ENCODE data around the gene ARSK. TPM values are rescaled to one million over a fixed set of nuclear protein-coding genes. Genes with fewer than 3 reads are reported as not detected.

The ARSK gene
- total and polyA plus RNA-seq, 12 donors, result 2.4 to 6.3 (median 3.4) TPM

DNA sequence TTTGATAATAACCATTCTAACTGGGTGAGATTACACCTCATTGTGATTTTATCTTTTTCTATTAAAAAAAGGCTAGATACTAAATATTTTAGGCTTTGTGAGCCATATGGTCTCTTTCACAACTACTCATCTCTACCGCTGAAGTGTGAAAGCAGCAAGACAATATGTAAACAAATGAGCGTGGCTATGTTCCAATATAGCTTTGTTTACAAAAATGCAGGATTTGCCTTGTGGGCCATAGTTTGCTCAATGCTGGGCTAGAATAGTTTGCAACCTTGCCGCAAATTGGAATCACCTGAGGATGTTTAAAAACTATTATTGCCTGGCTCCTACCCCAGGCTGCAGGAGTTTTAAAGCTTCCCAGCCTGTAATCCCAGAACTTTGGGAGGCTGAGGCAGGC lies 54.8 kb downstream of the ARSK start:
- DNase-seq, result no peak
- 74 to 78% methylated on average over 3 of the region's 3 CpGs for WGBS, 2 donors
- no peak overlapping the region for H3K27ac ChIP-seq
- no peaks in the 10 kb centered on the region for H3K4me1 ChIP-seq
- TF ChIP-seq, protein P1, sequence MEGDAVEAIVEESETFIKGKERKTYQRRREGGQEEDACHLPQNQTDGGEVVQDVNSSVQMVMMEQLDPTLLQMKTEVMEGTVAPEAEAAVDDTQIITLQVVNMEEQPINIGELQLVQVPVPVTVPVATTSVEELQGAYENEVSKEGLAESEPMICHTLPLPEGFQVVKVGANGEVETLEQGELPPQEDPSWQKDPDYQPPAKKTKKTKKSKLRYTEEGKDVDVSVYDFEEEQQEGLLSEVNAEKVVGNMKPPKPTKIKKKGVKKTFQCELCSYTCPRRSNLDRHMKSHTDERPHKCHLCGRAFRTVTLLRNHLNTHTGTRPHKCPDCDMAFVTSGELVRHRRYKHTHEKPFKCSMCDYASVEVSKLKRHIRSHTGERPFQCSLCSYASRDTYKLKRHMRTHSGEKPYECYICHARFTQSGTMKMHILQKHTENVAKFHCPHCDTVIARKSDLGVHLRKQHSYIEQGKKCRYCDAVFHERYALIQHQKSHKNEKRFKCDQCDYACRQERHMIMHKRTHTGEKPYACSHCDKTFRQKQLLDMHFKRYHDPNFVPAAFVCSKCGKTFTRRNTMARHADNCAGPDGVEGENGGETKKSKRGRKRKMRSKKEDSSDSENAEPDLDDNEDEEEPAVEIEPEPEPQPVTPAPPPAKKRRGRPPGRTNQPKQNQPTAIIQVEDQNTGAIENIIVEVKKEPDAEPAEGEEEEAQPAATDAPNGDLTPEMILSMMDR (IDR thresholded peaks at IDR 0.05), result no peak
- no peak for ATAC-seq
- intact Hi-C loops (cut with DNase I), result no loop called here
- H3K9me3 ChIP-seq, result peaks cover 0 to 17% (median 0%) of the 10 kb centered on the region in 11 donors
- no peaks in the 10 kb centered on the region for H3K36me3 ChIP-seq
- no peak overlapping the region for H3K4me3 ChIP-seq
- no peaks in the 10 kb centered on the region for H3K27me3 ChIP-seq

DNA sequence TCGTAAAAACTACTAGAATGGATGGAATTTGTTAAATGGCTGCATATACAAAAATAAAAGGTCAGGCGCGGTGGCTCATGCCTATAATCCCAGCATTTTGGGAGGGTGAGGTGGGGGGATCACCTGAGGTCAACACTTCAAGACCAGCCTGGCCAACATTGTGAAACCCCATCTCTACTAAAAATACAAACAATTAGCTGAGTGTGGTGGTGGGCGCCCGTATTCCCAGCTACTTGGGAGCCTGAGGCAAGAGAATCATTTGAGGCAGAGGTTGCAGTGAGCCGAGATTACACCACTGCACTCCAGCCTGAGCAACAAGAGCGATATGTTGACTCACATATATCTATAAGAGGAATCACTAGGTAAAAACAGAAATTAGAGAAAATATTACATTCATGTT lies 55.6 kb downstream of the ARSK start:
- no peaks in the 10 kb centered on the region for H3K4me1 ChIP-seq
- intact Hi-C loops (cut with DNase I), result no loop called here
- WGBS, 2 donors, result 94 to 96% methylated on average over 7 of the region's 7 CpGs
- H3K36me3 ChIP-seq, result no peaks in the 10 kb centered on the region
- TF ChIP-seq, protein P1 (IDR thresholded peaks at IDR 0.05), result no peak
- peaks cover 0 to 17% (median 0%) of the 10 kb centered on the region in 11 donors for H3K9me3 ChIP-seq
- DNase-seq, result no peak
- no peaks in the 10 kb centered on the region for H3K27me3 ChIP-seq
- H3K4me3 ChIP-seq, result no peak overlapping the region
- no peak for ATAC-seq
- H3K27ac ChIP-seq, result no peak overlapping the region

DNA sequence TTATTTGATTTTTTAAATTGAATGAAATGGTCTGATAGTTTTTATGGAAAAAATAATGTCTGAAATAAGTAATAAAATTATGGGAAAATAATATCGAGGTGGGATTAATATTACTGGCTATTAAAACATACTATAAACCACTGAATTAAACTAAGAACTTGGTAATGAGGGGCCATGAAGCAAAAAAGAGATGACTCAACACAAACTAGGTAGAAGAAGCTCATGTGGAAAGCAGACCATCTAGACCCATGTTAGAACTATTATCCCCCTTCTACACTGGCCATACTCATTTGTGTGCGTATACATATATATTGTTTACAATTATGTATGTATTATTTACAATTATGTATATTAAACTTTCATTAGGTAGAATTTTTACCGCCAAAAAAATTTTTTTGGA lies 56.5 kb downstream of the ARSK start:
- no peak overlapping the region for H3K4me3 ChIP-seq
- H3K27ac ChIP-seq, result no peak overlapping the region
- ATAC-seq, result no peak
- H3K36me3 ChIP-seq, result no peaks in the 10 kb centered on the region
- intact Hi-C loops (cut with DNase I), result no loop called here
- DNase-seq, result no peak
- no peaks in the 10 kb centered on the region for H3K27me3 ChIP-seq
- peaks cover 0 to 17% (median 0%) of the 10 kb centered on the region in 11 donors for H3K9me3 ChIP-seq
- TF ChIP-seq, protein P1 (IDR thresholded peaks at IDR 0.05), result no peak
- no peaks in the 10 kb centered on the region for H3K4me1 ChIP-seq
- WGBS, 2 donors, result 93 to 97% methylated on average over 3 of the region's 3 CpGs

DNA sequence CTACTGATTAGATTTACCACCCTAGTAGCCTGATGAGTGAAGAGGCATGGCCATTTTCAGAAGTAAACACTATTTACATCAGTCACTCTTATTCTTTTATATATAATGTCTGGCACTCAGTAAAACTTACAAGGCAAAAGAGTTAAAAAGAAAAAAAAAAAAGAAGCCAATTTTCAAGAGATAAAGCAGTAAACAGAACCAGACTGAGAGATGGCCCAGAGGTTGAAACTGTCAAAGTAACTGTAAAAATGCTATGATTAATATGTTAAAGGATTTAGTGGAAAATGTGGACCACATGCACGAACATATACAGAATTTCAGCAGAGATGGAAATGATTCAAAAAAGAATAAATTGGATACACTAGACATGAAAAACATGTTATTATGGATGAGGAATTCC lies 58.6 kb downstream of the ARSK start:
- DNase-seq, result no peak
- WGBS, 2 donors, result 96 to 98% methylated on average over 1 of the region's 1 CpG
- H3K36me3 ChIP-seq, result no peaks in the 10 kb centered on the region
- TF ChIP-seq, protein P1 (IDR thresholded peaks at IDR 0.05), result no peak
- peaks cover 0 to 17% (median 0%) of the 10 kb centered on the region in 11 donors for H3K9me3 ChIP-seq
- no peaks in the 10 kb centered on the region for H3K27me3 ChIP-seq
- H3K4me3 ChIP-seq, result no peak overlapping the region
- no peak for ATAC-seq
- intact Hi-C loops (cut with DNase I), result no loop called here
- H3K4me1 ChIP-seq, result no peaks in the 10 kb centered on the region
- no peak overlapping the region for H3K27ac ChIP-seq

DNA sequence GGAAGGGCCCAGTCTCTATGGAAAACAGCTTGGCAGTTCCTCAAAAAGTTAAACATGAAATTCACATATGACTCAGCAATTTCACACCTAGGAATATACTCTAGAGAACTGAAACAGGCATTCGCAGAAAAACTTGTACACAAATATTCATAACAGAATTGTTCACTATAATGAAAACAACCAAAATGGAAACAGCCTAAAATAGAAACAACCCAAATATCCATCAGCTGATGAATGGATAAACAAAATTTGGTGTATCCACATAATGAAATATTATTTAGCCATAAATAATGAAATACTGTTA lies 60.2 kb downstream of the ARSK start:
- no peak for ATAC-seq
- H3K36me3 ChIP-seq, result no peaks in the 10 kb centered on the region
- no peak overlapping the region for H3K27ac ChIP-seq
- H3K9me3 ChIP-seq, result peaks cover 0 to 17% (median 0%) of the 10 kb centered on the region in 11 donors
- WGBS, 2 donors, result 87 to 88% methylated on average over 1 of the region's 1 CpG
- no peak overlapping the region for H3K4me3 ChIP-seq
- intact Hi-C loops (cut with DNase I), result no loop called here
- peaks cover 0 to 13% (median 11%) of the 10 kb centered on the region in 9 donors for H3K4me1 ChIP-seq
- peaks cover 0 to 9% (median 0%) of the 10 kb centered on the region in 7 donors for H3K27me3 ChIP-seq
- no peak for DNase-seq
- TF ChIP-seq, protein P1 (IDR thresholded peaks at IDR 0.05), result no peak
